CD4-positive, alpha-beta T cell treated with Interleukin-12 subunit alpha and Interleukin-12 subunit beta, for 1 hour (primary cell): Measurements from ENCODE around the gene ZNF276.
"Not testable (repeated sequence)": the region's sequence is repeated elsewhere in the genome, so short reads cannot be mapped to it uniquely, and the experiment has no call there.

ENCODE experiments used
- DNase-seq: peaks from one replicate; pipeline ENCODE4 v3.0.0-alpha.2; 2020

The ZNF276 gene, protein sequence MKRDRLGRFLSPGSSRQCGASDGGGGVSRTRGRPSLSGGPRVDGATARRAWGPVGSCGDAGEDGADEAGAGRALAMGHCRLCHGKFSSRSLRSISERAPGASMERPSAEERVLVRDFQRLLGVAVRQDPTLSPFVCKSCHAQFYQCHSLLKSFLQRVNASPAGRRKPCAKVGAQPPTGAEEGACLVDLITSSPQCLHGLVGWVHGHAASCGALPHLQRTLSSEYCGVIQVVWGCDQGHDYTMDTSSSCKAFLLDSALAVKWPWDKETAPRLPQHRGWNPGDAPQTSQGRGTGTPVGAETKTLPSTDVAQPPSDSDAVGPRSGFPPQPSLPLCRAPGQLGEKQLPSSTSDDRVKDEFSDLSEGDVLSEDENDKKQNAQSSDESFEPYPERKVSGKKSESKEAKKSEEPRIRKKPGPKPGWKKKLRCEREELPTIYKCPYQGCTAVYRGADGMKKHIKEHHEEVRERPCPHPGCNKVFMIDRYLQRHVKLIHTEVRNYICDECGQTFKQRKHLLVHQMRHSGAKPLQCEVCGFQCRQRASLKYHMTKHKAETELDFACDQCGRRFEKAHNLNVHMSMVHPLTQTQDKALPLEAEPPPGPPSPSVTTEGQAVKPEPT

DNA sequence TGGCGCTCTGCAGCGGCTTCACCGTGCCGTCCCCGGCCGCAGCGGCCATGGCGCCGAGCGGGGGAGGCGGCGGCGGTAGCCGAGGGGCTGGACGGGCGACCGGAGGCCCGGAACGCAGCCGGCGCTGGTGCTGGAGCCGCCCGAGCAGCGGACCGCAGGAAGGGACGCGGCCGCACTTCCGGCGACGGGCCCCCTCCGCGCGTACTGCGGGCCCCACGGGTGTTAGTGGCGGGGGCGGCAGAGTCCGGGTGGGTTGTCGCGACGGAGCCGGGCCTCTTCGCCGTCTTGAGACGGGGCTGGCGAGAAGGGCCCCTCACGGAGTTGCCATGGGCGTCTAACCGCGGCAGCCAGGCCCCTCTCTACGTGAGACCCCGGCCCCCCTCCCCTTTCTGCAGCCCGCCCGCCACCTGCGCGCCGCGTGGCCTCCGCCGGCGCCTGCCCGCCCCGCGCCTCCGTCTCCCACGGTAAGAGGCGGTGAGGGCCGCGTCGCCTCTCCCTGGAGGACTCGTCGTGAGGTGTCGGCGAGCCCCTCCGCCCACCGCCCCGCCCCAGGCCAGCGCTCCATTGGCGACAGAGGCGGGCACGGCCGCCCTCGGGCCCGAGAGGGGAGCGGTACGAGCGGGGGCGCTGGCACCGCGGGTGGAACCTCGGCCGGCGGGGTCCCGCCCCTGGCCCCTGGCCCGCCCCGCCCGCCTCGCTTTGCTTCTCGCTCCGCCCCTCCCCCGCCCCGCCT lies at the start of gene ZNF276, which contains the start of gene VPS9D1:
Gene ZNF276 (plus strand): TSS at position 725 of the 733 bp plus-strand sequence. CDS start 104 bp downstream, outside the sequence.
Gene VPS9D1 (minus strand): TSS at position 86 of the 733 bp plus-strand sequence. CDS start 37 bp downstream, at position 49.
- DNase-seq, result peak; percentile 86

DNA sequence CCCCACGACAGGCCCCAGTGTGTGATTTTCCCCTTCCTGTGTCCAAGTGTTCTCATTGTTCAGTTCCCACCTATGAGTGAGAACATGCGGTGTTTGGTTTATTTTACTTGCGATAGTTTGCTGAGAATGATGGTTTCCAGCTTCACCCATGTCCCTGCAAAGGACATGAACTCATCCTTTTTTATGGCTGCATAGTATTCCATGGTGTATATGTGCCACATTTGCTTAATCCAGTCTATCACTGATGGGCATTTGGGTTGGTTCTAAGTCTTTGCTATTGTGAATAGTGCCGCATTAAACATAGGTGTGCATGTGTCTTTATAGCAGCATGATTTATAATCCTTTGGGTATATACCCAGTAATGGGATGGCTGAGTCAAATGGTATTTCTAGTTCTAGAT lies 49.8 kb upstream of the ZNF276 start:
- DNase-seq, result not testable (repeated sequence)

DNA sequence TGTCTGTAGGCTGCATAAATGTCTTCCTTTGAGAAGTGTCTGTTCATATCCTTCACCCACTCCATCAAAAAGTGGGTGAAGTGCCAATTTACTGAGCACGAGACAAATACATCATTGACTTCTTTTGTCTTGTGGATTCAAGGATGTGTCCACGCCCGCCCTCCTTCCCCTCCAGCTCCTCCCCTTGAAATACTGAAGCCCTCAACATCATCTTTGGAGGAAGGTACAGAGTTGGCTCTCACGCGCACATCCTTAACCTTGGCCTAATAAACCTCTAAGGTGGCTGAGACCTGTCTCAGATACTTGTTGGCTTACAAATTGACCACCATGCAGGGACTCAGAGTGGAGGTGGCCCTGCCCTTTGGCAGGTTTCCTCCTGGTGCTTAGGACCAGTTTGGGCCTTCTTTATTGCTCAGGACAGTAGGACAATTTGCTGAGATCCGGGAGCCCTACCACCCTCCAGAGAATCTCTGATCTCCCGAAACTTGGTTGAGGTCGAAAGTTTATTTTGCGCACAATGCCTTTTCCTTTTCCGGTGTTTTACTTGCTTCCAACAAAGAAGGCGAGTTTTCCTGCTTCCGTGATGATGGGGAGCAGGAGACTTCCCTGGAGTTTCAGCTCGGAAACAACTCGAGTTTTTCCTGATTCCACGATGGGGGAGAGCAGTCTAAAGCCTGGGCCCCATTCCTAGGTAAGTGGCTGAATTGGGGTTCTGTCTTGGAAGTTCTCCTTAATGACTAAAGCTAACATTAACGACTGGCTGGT lies 49.0 kb upstream of the ZNF276 start:
- DNase-seq, result no peak

DNA sequence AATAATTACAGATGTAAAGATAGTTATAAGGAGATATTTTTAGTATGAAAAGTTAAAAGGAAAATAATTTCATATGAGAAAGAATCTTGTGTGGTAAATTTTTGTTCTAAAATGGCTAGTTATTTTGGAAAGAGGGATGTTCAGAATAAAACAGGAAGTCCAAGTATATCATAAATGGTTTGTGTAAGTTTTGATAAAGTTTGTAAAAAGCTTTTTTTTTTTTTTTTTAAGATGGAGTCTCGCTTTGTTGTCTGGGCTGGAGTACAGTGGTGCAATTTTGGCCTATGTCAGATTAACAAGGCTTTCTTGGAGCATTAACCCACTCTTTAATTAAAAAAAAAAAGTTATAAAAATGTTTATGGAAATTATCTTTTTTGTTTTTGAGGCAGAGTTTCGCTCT lies 43.1 kb upstream of the ZNF276 start:
- DNase-seq, result no peak

DNA sequence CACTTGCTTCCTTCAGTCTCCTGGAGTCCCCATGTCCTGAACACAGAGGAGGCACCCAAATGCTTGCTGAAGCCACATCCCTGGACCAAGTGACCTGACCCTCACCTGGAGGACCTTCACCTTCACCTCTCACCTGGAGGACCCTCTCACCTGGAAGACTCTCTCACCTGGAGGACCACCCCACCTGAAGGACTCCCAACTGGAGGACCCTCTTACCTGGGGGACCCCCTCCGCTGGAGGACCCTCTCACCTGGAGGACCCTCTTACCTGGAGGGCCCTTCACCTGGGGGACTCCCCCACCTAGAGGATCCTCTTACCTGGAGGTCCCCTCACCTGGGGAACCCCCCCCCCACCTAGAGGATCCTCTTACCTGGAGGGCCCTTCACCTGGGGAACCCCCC lies 35.4 kb upstream of the ZNF276 start:
- DNase-seq, result no peak

DNA sequence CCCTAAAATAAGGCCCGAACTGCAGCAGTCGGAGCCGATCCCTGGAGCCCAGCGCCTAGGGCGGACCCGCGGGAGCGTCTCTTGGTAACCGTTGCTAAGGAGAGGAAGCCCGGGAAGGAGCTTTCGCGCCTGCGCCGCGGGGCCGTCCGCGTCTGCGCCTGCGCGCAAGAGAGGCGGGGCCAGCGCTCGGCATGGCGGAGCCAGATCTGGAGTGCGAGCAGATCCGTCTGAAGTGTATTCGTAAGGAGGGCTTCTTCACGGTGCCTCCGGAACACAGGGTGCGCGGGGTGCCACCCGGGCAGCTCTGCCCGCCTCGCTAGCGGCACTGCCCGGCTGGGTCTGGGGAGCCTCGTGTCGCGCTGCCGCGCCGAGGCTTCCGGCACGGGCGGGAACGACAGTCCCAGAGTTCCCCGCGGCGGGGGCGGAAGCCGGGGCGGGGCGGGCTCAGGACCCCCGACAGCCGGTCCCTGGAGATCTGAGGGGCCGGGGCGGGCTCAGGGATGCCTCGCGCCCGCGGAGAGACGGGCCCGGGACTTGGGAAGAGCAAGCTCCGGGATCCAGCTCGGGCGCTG lies 34.7 kb upstream of the ZNF276 start, which contains the start of gene CDK10:
Gene CDK10 (plus strand): TSS at position 170 of the 572 bp plus-strand sequence. CDS start 22 bp downstream, at position 192.
- DNase-seq, result peak; percentile 90

DNA sequence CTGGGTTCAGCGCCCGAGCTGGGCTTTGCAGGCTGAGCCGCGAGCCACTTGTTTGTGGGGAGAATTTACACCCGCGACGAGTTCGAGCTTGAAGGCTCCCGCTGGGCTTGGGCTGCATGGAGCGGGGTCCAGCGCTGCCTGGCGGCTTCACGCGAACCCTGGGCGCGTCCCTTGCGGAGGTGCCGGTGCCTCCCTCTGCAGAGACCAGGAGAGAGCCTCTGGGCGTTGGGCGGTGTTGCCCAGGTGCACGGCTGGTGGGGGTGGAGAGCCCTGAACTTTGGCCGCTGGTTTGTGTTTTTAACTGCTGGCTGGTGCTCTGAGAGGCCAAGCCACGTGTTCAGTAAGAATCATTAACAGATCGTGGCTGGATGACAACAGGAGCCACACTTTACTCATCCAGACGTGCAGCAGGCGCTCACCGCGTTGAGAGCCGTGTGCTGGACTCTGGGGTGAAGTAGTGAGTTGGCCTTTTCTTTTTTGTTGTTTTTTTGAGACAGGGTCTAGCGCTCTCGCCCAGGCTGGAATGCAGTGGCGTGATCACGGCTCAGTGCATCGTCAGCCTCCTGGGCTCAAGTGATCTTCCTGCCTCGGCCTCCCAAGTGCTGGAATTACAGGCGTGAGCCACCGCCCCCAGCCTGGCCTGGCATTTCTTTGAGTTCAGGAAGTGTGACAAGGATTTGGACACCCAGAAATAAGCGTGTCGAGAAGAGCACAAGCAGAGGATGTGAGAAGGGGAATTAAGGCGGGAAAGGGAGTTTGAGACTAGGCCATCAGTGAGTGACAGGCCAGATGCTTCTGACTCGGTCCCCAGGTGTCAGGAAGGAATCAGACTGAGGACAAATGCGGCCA lies 34.0 kb upstream of the ZNF276 start:
- DNase-seq, result no peak

DNA sequence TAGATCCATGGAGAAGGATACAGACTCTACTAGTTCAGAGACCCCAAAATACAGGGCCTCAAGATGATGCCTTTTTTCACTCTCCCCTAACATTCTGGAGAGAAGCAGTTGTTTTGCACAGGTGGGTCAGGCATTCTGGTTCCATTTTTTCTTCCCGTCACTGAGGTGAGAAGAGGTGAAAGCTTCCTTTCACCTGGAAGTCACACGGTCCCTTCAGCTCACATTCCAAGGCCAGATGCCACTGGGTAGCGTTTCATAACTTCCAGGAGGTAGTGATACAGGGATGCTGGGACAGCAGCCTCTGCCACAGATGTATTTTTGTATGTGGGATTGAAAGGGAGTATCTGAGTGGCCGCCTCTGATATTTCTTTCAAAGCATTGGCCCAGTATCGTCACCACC lies 32.9 kb upstream of the ZNF276 start:
- DNase-seq, result no peak

DNA sequence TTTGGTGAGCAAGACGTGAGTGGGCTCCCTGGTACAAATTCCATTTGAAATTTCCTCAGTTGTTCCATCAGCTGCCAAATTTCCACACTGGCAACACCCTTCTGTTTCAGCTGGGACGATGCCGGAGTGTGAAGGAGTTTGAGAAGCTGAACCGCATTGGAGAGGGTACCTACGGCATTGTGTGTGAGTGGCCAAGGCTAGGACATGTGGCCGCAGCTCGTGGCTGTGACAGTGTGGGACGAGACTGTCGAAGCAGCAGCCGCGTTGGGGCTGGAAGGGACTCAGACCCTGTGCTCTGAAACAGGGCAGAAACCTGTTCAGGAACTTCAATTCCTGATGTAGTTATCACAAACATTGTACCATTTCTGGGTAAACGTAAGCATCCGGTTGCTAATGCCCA lies 32.2 kb upstream of the ZNF276 start:
- DNase-seq, result no peak

DNA sequence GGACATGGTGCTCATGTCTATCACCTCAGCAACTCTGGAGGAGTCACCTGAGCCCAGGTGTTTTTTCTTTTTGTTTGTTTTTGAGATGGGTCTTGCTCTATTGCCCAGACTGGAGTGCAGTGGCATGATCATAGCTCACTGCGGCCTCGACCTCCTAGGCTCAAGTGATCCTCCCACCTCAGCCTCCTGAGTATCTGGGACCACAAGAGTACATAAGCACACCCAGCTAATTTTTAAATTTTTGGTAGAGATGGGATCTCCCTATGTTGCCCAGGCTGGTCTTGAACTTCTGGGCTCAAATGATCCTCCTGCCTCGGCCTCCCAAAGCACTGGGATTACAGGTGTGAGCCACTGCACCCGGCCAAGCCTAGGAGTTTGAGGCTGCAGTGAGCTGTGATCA lies 31.7 kb upstream of the ZNF276 start:
- not testable (repeated sequence) for DNase-seq

DNA sequence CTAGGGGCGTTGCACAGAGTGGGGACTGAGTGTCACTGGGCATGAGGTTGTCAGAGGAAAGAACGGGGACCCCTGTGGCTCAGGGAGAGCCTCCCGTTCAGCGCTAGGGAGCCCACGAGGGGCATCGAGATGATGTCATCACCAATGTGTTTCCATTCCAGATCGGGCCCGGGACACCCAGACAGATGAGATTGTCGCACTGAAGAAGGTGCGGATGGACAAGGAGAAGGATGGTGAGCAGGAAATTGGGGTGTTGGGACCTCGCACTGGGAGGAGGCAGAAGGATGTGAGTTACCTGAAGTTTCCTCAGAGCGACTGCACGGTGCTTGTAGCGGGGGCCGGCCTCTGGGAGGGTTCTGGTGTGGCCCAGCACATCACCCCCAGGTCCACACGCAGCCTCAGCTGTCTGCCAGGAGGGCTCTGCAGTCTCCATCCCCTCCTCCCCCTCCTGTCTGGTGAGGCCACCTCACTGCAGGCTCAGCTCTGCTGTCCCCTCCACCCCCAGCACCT lies 30.9 kb upstream of the ZNF276 start:
- DNase-seq, result no peak

DNA sequence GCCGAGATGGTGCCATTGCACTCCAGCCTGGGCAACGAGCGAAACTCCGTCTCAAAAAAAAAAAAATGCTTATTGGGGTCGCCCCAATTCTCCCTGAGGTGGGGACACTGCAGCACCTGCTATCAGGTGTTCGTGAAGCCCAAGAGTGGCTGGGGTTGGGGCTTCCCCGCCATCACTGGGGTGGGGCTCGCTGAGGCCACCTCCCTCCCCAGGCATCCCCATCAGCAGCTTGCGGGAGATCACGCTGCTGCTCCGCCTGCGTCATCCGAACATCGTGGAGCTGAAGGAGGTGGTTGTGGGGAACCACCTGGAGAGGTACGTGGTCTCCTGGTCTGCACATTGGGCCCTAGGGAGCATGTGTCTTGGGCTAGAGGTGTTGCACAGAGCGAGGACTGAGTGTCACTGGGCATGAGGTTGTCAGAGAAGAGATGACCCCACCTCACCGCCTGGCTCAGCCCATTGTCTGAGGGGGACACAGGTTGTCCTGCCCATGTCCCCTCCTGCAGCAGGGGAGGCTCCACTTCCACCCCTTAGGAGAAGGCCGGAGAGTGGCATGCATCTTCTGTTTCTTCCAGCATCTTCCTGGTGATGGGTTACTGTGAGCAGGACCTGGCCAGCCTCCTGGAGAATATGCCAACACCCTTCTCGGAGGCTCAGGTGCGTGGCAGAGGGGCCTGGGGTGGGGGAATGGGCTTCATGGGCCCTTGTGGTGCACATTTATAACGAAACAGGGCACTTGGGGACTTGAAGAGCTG lies 29.9 kb upstream of the ZNF276 start:
- no peak for DNase-seq

DNA sequence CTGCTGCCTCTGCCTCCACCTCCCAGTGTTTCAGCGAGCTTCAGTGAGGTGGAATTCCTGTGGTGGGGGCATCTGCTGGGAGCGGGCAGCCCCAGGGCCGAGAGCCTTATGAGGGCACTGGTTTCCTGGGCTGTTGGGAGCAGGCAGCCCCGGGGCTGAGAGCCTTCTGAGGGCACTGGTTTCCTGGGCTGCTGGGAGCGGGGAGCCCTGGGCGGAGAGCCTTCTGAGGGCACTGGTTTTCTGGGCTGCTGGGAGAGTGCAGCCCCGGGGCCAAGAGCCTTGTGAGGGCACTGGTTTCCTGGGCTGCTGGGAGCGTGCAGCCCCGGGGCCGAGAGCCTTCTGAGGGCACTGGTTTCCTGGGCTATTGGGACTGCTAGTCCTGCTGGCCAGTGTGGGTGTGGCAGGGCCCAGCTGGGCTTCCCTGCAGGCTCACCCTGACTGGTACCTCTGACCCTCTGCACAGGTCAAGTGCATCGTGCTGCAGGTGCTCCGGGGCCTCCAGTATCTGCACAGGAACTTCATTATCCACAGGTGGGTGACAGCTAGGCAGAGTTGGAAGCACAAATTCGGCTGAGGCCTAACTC lies 29.3 kb upstream of the ZNF276 start:
- DNase-seq, result no peak

DNA sequence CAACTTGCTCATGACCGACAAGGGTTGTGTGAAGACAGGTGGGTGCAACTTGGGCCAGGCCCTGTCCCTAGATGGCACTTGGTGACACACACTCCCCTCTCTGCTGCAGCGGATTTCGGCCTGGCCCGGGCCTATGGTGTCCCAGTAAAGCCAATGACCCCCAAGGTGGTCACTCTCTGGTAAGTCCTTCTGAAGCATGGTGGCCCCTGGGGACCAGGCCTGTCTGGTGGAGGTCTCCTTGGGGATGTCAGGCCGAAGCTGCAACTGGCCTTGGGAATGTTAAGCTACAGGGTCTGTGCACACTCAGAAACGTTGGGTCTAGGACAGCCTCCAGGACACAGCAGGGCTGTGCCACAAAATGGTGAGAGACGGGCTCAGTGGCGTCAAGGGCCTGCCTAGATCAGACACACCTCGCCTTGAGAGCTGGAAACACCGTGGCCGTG lies 28.0 kb upstream of the ZNF276 start:
- DNase-seq, result no peak

DNA sequence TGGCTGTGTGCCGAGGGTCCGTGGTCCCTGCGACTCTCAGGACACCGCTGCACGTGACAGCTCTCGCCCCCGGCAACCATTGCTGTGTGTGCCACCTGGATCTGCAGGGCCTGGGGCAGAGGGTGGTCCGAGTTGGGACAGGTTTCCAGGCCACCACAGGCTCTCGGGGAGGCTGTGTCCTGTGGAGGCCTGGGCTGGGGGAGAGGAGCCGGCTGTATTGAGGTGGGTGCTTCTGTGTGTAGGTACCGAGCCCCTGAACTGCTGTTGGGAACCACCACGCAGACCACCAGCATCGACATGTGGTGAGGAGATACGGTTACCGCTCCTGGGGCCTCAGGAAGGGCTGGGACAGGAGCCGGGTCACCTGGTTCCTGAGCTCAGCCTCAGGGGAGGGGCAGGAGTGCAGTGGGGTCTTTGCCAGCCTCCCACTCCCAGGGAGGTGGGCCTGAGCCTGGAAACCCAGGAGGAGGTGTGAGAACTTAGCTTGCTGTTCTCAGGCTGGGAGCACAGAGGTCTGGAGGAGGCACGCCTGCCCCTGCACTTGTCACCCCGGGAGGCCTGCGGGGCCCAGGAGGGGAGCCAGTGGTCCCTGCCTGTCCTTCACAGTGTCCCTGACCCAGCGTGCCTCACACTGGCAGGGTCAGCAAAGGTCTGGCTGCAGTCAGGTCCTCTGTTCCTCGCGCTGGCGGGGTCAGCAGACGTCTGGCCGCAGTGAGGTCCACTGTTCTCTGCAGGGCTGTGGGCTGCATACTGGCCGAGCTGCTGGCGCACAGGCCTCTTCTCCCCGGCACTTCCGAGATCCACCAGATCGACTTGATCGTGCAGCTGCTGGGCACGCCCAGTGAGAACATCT lies 27.2 kb upstream of the ZNF276 start:
- no peak for DNase-seq

DNA sequence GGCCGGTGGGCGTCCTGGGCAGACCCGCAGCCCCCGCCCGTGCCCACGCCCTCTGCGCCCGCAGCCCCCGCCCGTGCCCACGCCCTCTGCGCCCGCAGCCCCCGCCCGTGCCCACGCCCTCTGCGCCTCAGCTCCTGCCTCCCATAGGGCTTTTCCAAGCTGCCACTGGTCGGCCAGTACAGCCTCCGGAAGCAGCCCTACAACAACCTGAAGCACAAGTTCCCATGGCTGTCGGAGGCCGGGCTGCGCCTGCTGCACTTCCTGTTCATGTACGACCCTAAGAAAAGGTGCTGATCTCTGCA lies 26.6 kb upstream of the ZNF276 start:
- DNase-seq, result not testable (repeated sequence)

DNA sequence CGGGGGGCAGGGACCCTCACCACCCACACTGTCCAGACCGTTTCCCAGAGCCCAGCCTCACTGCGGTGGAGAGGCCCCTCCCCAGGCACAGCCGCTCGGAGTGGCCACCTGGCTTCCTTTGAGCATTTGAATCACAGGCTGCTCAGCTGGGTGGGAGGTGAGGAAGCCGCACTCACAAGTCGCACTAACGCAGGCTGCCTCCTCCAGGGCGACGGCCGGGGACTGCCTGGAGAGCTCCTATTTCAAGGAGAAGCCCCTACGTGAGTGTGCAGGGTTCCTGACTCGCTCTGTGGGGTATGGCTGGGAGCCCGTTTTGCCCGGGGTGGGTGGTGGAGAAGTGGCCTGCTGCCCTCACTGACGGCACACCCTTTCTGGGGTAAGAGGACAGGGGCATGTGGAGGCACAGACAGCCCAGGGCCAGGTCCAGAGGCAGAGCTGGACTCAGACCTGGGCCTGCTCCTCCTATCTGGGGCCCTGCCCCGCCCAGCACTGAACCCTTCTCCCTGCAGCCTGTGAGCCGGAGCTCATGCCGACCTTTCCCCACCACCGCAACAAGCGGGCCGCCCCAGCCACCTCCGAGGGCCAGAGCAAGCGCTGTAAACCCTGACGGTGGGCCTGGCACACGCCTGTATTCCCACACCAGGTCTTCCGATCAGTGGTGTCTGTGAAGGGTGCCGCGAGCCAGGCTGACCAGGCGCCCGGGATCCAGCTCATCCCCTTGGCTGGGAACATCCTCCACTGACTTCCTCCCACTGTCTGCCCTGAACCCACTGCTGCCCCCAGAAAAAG lies 26.1 kb upstream of the ZNF276 start:
- DNase-seq, result no peak
